GM10266 (cell line): Measurements from ENCODE around the gene SPIRE1.

ENCODE experiments used
- DNase-seq: peaks from one replicate; pipeline ENCODE4 v3.0.0; 2012; ENCODE audit errors: extremely low spot score
- TF ChIP-seq, protein P1 (sequence below): IDR thresholded peaks from 2 replicates; pipeline ENCODE4 v1.5.1; 2012; ENCODE audit warnings: mild to moderate bottlenecking, low read depth; ENCODE audit not compliant: control insufficient read depth, insufficient read depth; ENCODE audit errors: missing control alignments

The SPIRE1 gene

DNA sequence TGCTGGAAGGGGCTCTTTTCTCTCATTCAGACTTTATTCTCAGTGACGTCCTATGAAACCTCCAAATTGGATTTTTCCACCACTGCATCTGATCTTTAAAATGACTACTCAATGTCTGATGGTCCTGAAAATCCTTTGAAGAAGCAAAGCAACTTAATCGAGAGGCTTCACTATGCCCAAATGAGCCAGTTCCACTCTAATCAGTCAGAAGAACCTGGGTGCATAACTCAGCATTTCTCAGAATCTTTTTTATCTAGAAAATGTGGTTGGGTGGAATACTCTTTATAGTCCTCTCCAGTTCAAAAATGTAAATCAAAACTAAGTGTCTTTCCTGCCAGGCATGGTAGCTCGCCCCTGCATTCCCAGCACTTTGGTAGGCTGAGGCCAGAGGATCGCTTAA, 189.5 kb downstream of the SPIRE1 start:
- no peak for DNase-seq
- TF ChIP-seq, protein P1, sequence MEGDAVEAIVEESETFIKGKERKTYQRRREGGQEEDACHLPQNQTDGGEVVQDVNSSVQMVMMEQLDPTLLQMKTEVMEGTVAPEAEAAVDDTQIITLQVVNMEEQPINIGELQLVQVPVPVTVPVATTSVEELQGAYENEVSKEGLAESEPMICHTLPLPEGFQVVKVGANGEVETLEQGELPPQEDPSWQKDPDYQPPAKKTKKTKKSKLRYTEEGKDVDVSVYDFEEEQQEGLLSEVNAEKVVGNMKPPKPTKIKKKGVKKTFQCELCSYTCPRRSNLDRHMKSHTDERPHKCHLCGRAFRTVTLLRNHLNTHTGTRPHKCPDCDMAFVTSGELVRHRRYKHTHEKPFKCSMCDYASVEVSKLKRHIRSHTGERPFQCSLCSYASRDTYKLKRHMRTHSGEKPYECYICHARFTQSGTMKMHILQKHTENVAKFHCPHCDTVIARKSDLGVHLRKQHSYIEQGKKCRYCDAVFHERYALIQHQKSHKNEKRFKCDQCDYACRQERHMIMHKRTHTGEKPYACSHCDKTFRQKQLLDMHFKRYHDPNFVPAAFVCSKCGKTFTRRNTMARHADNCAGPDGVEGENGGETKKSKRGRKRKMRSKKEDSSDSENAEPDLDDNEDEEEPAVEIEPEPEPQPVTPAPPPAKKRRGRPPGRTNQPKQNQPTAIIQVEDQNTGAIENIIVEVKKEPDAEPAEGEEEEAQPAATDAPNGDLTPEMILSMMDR = no peak

DNA sequence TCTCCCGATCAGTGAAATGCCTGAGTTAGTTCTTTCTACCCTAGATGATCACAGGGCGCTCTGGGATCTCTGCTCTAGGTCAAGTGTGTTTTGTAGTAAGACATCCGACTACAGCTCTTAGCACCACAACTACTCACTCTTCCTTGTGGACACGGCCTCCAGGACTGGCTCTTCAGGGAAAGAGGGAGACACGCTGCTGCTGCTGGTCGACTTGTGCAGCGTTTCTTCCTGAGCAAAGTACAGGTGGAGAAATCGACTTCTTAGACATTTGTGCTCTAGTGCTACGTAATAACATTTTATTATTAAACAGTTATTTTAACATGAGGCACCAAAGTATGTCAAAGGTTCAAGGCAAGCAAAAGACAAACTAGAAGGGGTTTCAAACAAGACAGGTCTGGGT, 193.2 kb downstream of the SPIRE1 start:
- DNase-seq = no peak
- TF ChIP-seq, protein P1 = no peak

DNA sequence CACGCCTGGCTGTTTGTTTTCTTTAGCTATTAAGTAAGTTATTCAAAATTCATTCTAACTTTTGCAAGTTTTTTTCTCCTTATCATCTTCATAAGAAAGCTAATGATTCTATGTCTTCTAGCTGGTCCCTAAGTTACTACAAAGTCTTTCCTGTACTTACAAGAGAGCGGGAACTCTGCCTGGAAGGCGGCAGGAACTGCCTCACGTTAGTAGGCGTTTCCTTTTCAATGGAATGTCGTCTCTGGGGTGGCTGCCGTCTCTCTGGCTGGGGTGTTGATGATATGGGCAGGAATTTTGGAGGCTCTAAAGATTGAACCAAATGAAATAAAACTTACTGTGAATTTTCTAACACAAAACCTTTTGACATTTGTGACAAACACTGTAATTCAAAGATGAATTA, 194.7 kb downstream of the SPIRE1 start:
- TF ChIP-seq, protein P1 = no peak
- DNase-seq = no peak

DNA sequence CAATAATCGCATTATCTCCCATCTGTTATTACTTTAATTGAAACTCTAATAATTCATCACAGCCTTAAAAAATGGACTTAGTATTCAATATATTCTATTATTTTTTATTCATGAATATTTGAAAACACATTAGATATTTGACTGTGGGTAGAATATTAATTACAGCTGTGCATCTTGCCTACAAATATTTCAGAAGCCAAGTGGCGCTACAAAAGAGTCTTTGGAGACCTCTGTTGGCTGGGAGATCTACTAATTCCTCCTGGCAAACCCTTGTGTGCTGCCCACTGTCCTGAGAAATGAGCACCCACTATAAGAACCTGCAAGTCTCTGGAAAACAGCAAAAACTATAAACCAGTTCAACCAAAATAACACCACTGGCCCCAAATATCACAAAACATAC, 195.7 kb downstream of the SPIRE1 start:
- DNase-seq = no peak
- TF ChIP-seq, protein P1 = no peak

DNA sequence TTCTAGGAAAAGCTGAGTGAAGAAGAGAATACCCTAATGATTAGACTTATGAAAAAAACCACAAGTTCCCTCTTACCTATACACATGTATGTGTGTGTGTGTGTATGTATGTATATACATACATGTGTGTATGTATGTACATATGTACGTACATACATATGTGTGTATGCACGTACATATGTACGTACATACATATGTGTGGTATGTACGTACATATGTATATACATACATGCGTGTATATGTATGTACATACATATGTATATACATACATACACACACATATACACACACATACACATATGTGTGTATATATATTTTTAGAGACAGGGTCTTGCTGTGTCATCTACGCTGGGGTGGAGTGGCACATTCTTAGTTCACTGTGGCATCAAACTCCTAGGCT, 196.6 kb downstream of the SPIRE1 start:
- TF ChIP-seq, protein P1 = no peak
- DNase-seq = no peak

DNA sequence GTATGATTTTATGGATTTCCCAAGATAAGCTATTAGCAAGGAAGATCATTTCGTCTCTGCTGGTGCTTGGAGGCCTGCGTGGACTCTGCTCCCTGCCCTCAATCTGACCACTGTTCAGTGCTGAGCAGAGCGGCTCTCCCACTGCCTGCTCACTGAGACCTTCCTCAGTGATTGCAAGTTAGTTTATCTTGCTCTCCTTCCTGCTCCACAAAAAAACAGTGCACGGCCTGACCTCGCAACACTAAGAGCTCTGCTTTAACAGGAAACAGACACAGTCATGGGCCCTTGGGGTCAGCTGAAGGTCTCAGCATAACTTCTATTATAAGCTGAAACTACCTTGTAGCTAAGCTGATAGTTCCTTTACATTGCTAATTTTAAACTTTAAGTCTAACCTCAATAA, 197.0 kb downstream of the SPIRE1 start:
- DNase-seq = no peak
- TF ChIP-seq, protein P1 = no peak

DNA sequence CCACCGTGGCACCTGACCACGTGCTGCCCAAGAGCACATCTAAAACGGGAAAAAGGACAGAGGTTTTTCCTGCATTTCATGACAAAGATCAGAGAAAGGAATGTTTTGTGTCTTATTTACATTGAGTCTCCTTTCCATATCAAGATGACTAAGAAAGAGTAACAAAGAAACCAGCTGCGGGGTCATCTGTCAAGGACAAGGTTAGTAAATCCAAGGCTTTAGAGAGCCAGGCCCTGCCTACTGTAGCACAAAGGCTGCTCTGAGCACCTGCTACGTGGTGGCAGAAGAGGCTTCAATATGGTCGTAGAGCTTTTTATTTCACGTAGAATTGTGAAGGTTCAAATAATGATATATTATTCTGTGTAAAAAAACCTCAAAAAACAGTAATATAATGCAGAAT, 199.1 kb downstream of the SPIRE1 start:
- TF ChIP-seq, protein P1 = no peak
- no peak for DNase-seq
